ENCODE data around the gene LRRTM4. TPM values are rescaled to one million over a fixed set of nuclear protein-coding genes. Genes with fewer than 3 reads are reported as not detected.
"Not testable (repeated sequence)": the region's sequence is repeated elsewhere in the genome, so short reads cannot be mapped to it uniquely, and the experiment has no call there.

The LRRTM4 gene
- total RNA-seq, 1 donor from 2014 or later, result 28.8 TPM

DNA sequence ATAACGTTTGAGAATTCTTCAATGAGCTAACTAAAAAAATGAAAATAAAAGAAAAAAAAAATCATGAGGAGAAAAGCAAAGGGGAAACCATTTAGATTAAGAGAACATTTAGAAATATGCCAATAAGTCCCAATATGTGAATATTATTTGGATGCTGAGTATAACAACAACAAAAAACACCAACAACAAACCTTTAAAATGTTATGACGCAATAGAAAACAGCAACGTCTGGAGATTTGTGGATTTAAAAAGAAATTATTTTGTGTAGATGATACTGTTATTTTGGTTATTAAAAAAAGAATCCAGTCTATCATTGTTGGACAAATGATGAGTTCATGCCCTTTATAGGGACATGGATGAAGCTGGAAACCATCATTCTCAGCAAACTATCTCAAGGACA lies 417.2 kb downstream of the LRRTM4 start:
- no peak overlapping the region for H3K4me3 Mint-ChIP-seq
- TF ChIP-seq, protein P1, sequence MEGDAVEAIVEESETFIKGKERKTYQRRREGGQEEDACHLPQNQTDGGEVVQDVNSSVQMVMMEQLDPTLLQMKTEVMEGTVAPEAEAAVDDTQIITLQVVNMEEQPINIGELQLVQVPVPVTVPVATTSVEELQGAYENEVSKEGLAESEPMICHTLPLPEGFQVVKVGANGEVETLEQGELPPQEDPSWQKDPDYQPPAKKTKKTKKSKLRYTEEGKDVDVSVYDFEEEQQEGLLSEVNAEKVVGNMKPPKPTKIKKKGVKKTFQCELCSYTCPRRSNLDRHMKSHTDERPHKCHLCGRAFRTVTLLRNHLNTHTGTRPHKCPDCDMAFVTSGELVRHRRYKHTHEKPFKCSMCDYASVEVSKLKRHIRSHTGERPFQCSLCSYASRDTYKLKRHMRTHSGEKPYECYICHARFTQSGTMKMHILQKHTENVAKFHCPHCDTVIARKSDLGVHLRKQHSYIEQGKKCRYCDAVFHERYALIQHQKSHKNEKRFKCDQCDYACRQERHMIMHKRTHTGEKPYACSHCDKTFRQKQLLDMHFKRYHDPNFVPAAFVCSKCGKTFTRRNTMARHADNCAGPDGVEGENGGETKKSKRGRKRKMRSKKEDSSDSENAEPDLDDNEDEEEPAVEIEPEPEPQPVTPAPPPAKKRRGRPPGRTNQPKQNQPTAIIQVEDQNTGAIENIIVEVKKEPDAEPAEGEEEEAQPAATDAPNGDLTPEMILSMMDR (IDR thresholded peaks at IDR 0.05; ENCODE audit: unreplicated experiment), result no peak
- no peak overlapping the region for H3K27ac Mint-ChIP-seq
- H3K27me3 Mint-ChIP-seq (ENCODE audit: low read depth), result no peaks in the 10 kb centered on the region
- H3K9me3 Mint-ChIP-seq, result peaks cover 13% of the 10 kb centered on the region
- H3K36me3 Mint-ChIP-seq, result peaks cover 1% of the 10 kb centered on the region
- H3K4me1 Mint-ChIP-seq, result peaks cover 8% of the 10 kb centered on the region
- DNase-seq (ENCODE audit: low spot score in 2 of 2, unreplicated experiment in 2 of 2), result no peak

DNA sequence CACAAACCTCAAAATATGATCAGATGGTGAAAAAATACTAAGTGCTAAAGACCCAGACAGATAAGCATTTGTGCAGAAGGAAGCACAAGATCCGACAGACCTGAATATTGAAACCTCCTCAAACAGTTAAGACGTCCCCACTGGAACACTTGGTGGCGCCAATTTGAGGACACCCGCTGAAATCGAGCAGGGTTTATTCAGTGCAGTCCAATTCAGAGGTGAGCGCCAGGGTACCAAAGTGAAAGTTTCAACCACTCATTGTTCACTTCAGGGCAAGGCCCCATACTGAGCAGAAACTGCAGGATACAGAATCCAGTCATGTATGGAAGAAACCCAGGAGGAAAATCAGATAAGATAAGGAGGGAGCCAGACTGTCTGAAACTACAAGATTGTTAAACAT lies 417.6 kb downstream of the LRRTM4 start:
- H3K27ac Mint-ChIP-seq, result peak overlapping the region; percentile 23
- peaks cover 1% of the 10 kb centered on the region for H3K36me3 Mint-ChIP-seq
- H3K4me3 Mint-ChIP-seq, result no peak overlapping the region
- peaks cover 13% of the 10 kb centered on the region for H3K9me3 Mint-ChIP-seq
- H3K4me1 Mint-ChIP-seq, result peaks cover 8% of the 10 kb centered on the region
- TF ChIP-seq, protein P1 (IDR thresholded peaks at IDR 0.05; ENCODE audit: unreplicated experiment), result no peak
- DNase-seq (ENCODE audit: low spot score in 2 of 2, unreplicated experiment in 2 of 2), result no peak
- no peaks in the 10 kb centered on the region for H3K27me3 Mint-ChIP-seq (ENCODE audit: low read depth)

DNA sequence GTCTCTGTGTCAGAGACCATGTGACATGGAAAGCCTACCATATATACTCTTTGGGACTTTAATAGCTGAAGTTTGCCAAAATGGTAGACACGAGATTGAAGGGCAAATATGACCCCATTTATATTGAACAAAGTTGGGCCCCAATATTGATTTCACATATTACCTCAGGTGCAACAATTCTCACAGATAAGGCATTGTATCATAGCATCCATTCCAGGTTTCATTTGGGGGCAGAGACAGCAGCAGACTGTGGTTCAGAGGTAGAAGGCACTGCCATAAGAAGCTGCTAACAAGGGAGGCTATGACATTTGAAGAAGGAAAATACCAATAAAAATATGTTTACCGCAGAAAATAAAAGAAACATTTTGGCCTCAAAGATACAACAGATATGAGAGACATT lies 419.2 kb downstream of the LRRTM4 start:
- DNase-seq (ENCODE audit: low spot score in 2 of 2, unreplicated experiment in 2 of 2), result no peak
- Mint-ChIP-seq H3K4me3 (no peak overlapping the region), H3K36me3 (peaks cover 1% of the 10 kb centered on the region), H3K27me3 (ENCODE audit: low read depth) (no peaks in the 10 kb centered on the region), H3K9me3 (peaks cover 5% of the 10 kb centered on the region), H3K27ac (no peak overlapping the region), H3K4me1 (peaks cover 8% of the 10 kb centered on the region)
- TF ChIP-seq, protein P1 (IDR thresholded peaks at IDR 0.05; ENCODE audit: unreplicated experiment), result no peak

DNA sequence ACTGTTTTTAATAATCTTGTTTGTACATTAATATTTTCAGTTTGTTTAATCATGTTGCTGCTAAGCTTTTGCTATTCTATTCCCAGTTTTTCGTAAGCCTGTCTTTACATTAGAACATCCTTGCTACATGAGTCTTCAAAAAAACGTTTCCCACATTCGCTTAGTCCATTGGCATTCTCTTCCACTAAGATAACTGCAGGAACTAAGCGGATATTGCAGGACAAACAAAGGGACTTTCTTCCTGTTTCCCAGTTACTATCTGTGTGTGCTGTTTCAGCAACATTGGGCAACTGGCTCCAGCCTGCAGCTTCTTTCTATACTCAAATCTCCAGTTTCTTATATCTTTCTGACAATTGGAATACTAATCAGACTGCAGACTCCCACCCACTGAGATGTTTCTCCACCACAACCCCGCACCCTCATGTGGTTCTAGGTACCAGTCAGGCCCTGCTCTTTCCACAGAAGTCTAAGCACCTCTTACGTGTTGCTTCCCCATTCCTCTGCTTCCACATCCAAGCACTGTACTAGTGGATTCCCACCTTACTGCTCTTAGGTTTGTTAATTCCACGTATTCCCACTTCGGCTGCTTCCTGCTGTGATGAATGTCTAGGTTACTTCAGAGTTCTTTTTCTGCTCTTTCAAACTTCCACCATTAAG lies 420.3 kb downstream of the LRRTM4 start:
- Mint-ChIP-seq H3K9me3 (peaks cover 4% of the 10 kb centered on the region), H3K27me3 (ENCODE audit: low read depth) (no peaks in the 10 kb centered on the region), H3K27ac (no peak overlapping the region), H3K36me3 (peaks cover 1% of the 10 kb centered on the region), H3K4me3 (no peak overlapping the region), H3K4me1 (peaks cover 8% of the 10 kb centered on the region)
- TF ChIP-seq, protein P1 (IDR thresholded peaks at IDR 0.05; ENCODE audit: unreplicated experiment), result no peak
- DNase-seq (ENCODE audit: low spot score in 2 of 2, unreplicated experiment in 2 of 2), result no peak

DNA sequence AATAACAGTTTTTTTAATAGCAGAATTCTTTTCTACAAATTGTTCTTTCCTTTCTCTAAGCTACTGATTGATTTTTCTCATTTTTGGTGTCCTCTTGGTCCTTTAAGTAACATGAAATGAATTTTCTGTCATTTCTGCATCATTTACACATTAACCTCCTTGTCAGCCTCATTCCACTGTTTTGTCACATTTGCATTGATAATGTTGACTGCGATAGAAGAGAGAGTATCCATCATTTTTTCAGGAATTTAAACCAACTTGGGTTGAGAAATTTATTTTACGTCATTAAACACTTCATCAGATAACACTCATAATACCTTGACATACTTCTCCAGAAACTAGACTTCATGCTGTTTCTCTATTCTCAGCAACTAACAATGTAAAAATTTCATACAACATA lies 422.2 kb downstream of the LRRTM4 start:
- Mint-ChIP-seq H3K27ac (no peak overlapping the region), H3K4me3 (no peak overlapping the region), H3K4me1 (peaks cover 6% of the 10 kb centered on the region), H3K27me3 (ENCODE audit: low read depth) (no peaks in the 10 kb centered on the region), H3K9me3 (peaks cover 4% of the 10 kb centered on the region), H3K36me3 (peaks cover 1% of the 10 kb centered on the region)
- TF ChIP-seq, protein P1 (IDR thresholded peaks at IDR 0.05; ENCODE audit: unreplicated experiment), result no peak
- no peak for DNase-seq (ENCODE audit: low spot score in 2 of 2, unreplicated experiment in 2 of 2)

DNA sequence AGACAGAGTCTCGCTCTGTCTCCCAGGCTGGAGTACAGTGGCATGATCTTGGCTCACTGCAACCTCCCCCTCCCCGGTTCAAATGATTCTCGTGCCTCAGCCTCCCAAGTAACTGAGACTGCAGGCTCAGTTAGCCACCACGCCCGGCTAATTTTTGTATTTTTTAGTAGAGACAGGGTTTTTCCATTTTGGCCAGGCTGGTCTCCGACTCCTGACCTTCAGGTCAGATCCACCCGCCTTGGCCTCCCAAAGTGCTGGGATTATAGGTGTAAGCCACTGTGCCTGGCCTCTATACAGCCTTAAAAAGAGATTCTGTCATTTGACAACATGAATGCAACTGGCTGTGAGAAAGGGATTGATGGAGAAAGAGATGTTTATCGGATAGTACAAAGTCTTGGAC lies 426.7 kb downstream of the LRRTM4 start:
- not testable (repeated sequence) for H3K4me3 Mint-ChIP-seq; H3K27ac Mint-ChIP-seq; DNase-seq (ENCODE audit: low spot score in 2 of 2, unreplicated experiment in 2 of 2); H3K27me3 Mint-ChIP-seq (ENCODE audit: low read depth); H3K4me1 Mint-ChIP-seq; H3K36me3 Mint-ChIP-seq; H3K9me3 Mint-ChIP-seq
